ENCODE results near the gene KRTAP6-1.

Gene KRTAP6-1

GRCh38 chr21:30567617-30568016 is 46.1 kb downstream of the KRTAP6-1 start:
- DNase-seq, result no peak

DNA sequence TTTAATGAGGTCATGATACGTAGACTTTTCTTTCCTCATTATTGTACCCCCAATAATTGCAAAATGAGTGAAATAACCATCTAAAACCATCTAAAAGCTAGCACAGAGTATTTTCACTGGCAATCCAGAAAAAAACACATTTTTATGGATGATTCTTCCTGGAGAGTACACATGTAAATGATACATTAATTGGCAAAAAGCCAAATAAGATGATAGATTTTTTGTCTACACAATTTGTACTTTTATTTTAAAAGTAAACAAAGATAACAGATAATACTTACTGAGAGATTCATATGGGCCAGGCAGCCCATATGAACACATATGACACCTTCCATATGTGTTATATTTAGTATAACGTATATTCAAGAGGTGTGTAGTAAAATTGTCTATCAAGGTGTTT is 50.1 kb downstream of the KRTAP6-1 start:
- no peak for DNase-seq
